Fibroblast of lung (primary cell): Measurements from ENCODE around the gene TANGO2. TPM values are rescaled to one million over a fixed set of nuclear protein-coding genes. Genes with fewer than 3 reads are reported as not detected.

Experiments
- DNase-seq, 2 donors: peaks; one replicate each; pipeline versions ENCODE4 v3.0.0 to v3.0.0-alpha.2; 2010; ENCODE audit warnings: low read depth in 2 of 2
- H2AFZ ChIP-seq: 2 replicates; pipeline ENCODE4 v1.5.1; 2012; ENCODE audit warnings: low read length, control low read depth, inconsistent platforms
- H3K27ac ChIP-seq: 2 replicates; pipeline ENCODE4 v1.5.1; 2011; ENCODE audit warnings: low read length, control low read depth; ENCODE audit not compliant: insufficient read depth
- H3K27me3 ChIP-seq: 2 replicates; pipeline ENCODE4 v1.5.1; 2011; ENCODE audit warnings: mild to moderate bottlenecking, low read length; ENCODE audit not compliant: control insufficient read depth, insufficient read depth
- H3K36me3 ChIP-seq: 2 replicates; pipeline ENCODE4 v1.5.1; 2011; ENCODE audit warnings: low read length; ENCODE audit not compliant: control insufficient read depth, insufficient read depth
- H3K4me1 ChIP-seq: 2 replicates; pipeline ENCODE4 v1.5.1; 2011; ENCODE audit warnings: low read length; ENCODE audit not compliant: control insufficient read depth, insufficient read depth; ENCODE audit errors: extremely low read depth
- H3K4me2 ChIP-seq: 2 replicates; pipeline ENCODE4 v1.5.1; 2011; ENCODE audit warnings: low read length, control low read depth; ENCODE audit not compliant: insufficient read depth; ENCODE audit errors: extremely low read depth
- H3K4me3 ChIP-seq, 4 experiments: fragments of 200-600 bp in 1 of 4; sonication (generic) in 1 of 4; replicated peaks in 1 of 4; 2 replicates each; pipeline ENCODE4 v1.5.1; 2011 to 2016; ENCODE audit warnings: low read length in 4 of 4, low read depth in 3 of 4, mild to moderate bottlenecking in 3 of 4, control low read depth in 2 of 4, inconsistent platforms in 1 of 4, mixed read lengths in 1 of 4; ENCODE audit not compliant: insufficient read depth in 1 of 4; ENCODE audit errors: control extremely low read depth in 1 of 4
- H3K79me2 ChIP-seq: 2 replicates; pipeline ENCODE4 v1.5.1; 2012; ENCODE audit warnings: mild to moderate bottlenecking, low read length, inconsistent platforms; ENCODE audit not compliant: control insufficient read depth, insufficient read depth
- H3K9ac ChIP-seq: 2 replicates; pipeline ENCODE4 v1.5.1; 2011; ENCODE audit warnings: mild to moderate bottlenecking, low read length, control low read depth; ENCODE audit not compliant: insufficient read depth
- H3K9me3 ChIP-seq: 2 replicates; pipeline ENCODE4 v1.5.1; 2012; ENCODE audit warnings: low read depth, low read length; ENCODE audit not compliant: control insufficient read depth, insufficient read depth
- H4K20me1 ChIP-seq: 2 replicates; pipeline ENCODE4 v1.5.1; 2011; ENCODE audit warnings: low read length; ENCODE audit not compliant: control insufficient read depth, insufficient read depth; ENCODE audit errors: extremely low read depth
- EZH2 ChIP-seq: IDR thresholded peaks from 2 replicates; pipeline ENCODE4 v1.5.1; 2012; ENCODE audit warnings: low read length, control low read depth, mild to moderate bottlenecking; ENCODE audit errors: missing control alignments
- polyA plus RNA-seq, 2 donors: library from polyadenylated mRNA; depleted of rRNA in 1 of 2; stranded (reverse) in 1 of 2; unstranded in 1 of 2; fragments of >200 nt; gene quantifications; 2 replicates each; pipeline ENCODE4 v1.2.1, GENCODE V29; 2011 to 2012; ENCODE audit warnings: missing spikeins in 1 of 2
- total RNA-seq: library from RNA; depleted of rRNA; stranded (reverse); fragments of >200 nt; gene quantifications from 2 replicates; pipeline ENCODE4 v1.2.1, GENCODE V29; 2014
- TF ChIP-seq, protein P1 (sequence below), 2 donors: IDR thresholded peaks in 1 of 2; conservative IDR thresholded peaks in 1 of 2; 1 replicate in 1 of 2; 2 replicates in 1 of 2; pipeline ENCODE4 v1.5.1; 2011 to 2012; ENCODE audit warnings: low read length in 2 of 2, control low read depth in 1 of 2, inconsistent platforms in 1 of 2, low read depth in 1 of 2, mild to moderate bottlenecking in 1 of 2

The TANGO2 gene
- total and polyA plus RNA-seq, 2 donors (not counting 1 experiment from before 2014, with no cell fraction given): 28.3 to 52.8 TPM

DNA sequence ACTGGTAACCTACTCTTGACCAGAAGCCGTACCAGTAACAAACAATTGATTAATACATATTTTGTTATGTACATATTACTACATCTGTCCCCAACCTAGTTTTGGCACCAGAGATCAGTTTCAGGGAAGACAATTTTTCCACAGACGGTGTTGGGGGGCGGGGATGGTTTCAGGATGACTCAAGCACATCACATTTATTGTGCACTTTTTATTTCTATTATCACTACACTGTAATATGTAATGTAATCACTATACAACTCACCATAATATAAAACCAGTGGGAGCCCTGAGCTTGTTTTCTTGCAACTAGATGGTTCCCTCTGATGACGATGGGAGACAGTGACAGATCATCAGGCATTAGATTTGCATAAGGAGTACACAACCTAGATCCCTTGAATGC lies 74.6 kb downstream of the TANGO2 start:
- Histone ChIP-seq H4K20me1 (no peaks in the 10 kb centered on the region), H3K36me3 (peaks cover 27% of the 10 kb centered on the region), H3K4me2 (no peak overlapping the region), H3K27me3 (no peaks in the 10 kb centered on the region), H3K4me1 (no peaks in the 10 kb centered on the region), H3K4me3 (no peak overlapping the region), H3K79me2 (peaks cover 29% of the 10 kb centered on the region), H3K9ac (no peak overlapping the region), H3K27ac (no peak overlapping the region), H2AFZ (no peak overlapping the region), H3K9me3 (no peaks in the 10 kb centered on the region)
- no peak for DNase-seq
- TF ChIP-seq, protein P1, sequence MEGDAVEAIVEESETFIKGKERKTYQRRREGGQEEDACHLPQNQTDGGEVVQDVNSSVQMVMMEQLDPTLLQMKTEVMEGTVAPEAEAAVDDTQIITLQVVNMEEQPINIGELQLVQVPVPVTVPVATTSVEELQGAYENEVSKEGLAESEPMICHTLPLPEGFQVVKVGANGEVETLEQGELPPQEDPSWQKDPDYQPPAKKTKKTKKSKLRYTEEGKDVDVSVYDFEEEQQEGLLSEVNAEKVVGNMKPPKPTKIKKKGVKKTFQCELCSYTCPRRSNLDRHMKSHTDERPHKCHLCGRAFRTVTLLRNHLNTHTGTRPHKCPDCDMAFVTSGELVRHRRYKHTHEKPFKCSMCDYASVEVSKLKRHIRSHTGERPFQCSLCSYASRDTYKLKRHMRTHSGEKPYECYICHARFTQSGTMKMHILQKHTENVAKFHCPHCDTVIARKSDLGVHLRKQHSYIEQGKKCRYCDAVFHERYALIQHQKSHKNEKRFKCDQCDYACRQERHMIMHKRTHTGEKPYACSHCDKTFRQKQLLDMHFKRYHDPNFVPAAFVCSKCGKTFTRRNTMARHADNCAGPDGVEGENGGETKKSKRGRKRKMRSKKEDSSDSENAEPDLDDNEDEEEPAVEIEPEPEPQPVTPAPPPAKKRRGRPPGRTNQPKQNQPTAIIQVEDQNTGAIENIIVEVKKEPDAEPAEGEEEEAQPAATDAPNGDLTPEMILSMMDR (conservative IDR thresholded peaks at IDR 0.05 in 1 of 2, IDR thresholded peaks at IDR 0.05 in 1 of 2; ENCODE audit: low read depth in 1 of 2, low read length in 2 of 2): no peak
- no peak for TF ChIP-seq EZH2

DNA sequence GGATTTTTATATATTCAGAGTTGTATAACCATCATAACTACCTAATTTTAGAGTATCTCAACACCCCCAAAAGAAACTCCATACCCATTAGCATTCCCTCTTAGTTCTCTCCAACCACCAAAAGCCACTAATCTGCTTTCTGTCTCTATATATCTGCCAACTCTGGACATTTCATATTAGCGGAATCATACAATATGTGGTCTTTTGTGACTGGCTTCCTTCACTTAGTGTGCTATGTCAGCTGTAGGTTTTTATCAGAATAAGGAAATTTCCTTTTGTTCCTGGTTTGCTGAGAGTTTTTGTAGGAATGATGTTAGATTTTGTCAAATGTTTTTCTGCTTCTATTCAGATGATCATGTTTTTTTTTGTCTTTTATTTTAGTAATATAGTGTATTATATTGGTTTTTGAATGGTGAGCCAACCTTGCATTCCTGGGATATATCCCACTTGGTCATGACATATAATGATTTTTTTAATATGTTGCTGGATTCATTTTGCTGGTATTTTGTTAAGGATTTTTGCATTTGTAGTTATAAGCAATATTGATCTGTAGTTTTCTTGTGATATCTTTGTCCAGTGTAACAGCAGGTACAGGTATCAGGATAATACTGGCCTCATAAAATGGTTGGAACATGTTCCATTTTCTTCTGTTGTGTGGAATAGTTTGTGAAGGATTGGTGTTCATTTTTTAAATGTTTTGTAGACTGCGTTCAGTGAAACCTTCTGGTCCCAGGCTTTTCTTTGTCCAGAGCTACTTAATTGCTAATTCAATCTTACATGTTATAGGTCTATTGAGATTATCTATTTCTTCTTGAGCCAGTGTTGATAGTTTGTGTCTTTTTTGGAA lies 75.9 kb downstream of the TANGO2 start:
- no peaks in the 10 kb centered on the region for H4K20me1 ChIP-seq
- H3K4me2 ChIP-seq: no peak overlapping the region
- peaks cover 22% of the 10 kb centered on the region for H3K36me3 ChIP-seq
- H3K79me2 ChIP-seq: peaks cover 32% of the 10 kb centered on the region
- H2AFZ ChIP-seq: no peak overlapping the region
- TF ChIP-seq, protein P1 (conservative IDR thresholded peaks at IDR 0.05 in 1 of 2, IDR thresholded peaks at IDR 0.05 in 1 of 2; ENCODE audit: low read depth in 1 of 2, low read length in 2 of 2): no peak
- TF ChIP-seq EZH2: no peak
- H3K9me3 ChIP-seq: no peaks in the 10 kb centered on the region
- DNase-seq: no peak
- no peaks in the 10 kb centered on the region for H3K27me3 ChIP-seq
- no peaks in the 10 kb centered on the region for H3K4me1 ChIP-seq
- H3K9ac ChIP-seq: no peak overlapping the region
- H3K27ac ChIP-seq: no peak overlapping the region
- H3K4me3 ChIP-seq: no peak overlapping the region

DNA sequence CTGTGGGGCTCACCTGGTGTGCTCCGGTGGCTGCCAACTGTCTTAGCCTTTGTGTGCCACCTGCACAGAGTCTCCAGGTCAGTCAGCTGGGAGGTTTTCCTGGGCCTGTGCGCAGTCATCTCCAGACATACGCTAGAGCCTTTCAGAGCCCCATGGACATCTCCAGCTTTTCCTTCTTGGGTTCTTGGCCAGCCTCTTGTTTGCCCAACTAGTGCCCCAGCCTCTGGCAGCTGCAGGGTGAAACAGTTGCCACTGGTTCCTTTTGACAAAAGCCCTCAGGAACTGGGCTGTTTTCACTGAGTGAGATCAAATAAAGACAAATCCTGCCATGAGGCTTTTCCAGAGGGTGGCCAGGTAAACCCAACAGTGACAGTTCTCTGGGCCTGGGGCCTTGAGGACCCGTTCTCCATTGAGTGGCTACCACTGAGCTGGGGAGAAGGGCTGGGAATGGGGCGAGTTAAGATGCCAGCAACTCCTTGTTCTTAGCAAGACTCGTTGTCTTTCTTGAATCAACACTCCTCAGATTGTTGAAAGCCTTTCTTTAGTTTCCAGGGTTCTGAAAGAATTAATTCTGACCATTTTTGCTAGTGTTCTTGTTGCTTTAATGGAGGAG lies 78.3 kb downstream of the TANGO2 start:
- H3K9me3 ChIP-seq: no peaks in the 10 kb centered on the region
- TF ChIP-seq, protein P1 (conservative IDR thresholded peaks at IDR 0.05 in 1 of 2, IDR thresholded peaks at IDR 0.05 in 1 of 2; ENCODE audit: low read depth in 1 of 2, low read length in 2 of 2): no peak
- TF ChIP-seq EZH2: no peak
- no peaks in the 10 kb centered on the region for H4K20me1 ChIP-seq
- no peak overlapping the region for H3K27ac ChIP-seq
- no peak overlapping the region for H3K4me3 ChIP-seq
- no peak overlapping the region for H2AFZ ChIP-seq
- peaks cover 15% of the 10 kb centered on the region for H3K36me3 ChIP-seq
- H3K27me3 ChIP-seq: no peaks in the 10 kb centered on the region
- no peak overlapping the region for H3K4me2 ChIP-seq
- no peaks in the 10 kb centered on the region for H3K4me1 ChIP-seq
- no peak overlapping the region for H3K9ac ChIP-seq
- H3K79me2 ChIP-seq: peaks cover 40% of the 10 kb centered on the region
- no peak for DNase-seq
